ENCODE results near the gene PPP1R18. TPM values are rescaled to one million over a fixed set of nuclear protein-coding genes. Genes with fewer than 3 reads are reported as not detected.

The PPP1R18 gene
- total RNA-seq, 1 donor from 2014 or later: 156 TPM

DNA sequence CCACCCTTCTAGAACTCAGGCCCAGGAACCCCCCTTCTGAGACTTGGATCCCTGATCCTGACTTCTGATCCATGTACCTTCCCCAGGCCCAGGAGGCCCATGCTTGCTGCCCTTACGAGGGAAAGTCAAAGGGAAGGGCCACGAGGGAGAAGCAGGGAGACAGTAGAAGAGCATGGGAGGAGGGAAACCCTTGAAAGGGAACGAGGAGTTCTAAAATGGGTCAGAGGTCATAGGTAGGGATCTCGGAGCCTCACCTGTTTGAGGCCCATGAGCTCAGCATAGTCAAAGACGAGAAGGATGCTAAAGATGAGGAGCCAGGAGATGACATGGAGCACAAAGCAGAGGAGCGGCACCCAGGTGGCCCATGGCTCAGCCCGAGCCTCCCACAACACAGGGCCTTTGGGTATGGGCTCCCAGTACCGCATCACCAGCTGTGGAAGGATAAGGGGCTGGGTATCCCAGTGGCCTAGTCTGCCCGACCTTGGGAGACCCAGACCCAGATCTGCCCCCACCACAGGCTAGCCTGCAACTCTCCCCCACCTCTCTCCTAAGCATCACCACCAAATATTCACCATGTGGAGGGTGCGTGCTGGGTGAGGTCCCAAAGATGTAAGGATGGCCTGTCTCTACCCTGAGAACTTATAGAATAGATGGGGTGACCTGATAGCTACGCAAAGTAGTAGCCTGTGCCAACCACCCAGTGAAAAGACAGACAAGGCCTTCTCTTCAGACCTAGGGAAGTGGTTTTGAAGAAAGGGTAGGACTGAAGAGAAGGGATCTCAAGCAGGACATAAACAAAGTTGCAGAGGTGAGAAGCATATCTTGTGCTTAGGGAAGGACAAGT, 2.8 kb upstream of the PPP1R18 start:
- FAIRE-seq: no peak

DNA sequence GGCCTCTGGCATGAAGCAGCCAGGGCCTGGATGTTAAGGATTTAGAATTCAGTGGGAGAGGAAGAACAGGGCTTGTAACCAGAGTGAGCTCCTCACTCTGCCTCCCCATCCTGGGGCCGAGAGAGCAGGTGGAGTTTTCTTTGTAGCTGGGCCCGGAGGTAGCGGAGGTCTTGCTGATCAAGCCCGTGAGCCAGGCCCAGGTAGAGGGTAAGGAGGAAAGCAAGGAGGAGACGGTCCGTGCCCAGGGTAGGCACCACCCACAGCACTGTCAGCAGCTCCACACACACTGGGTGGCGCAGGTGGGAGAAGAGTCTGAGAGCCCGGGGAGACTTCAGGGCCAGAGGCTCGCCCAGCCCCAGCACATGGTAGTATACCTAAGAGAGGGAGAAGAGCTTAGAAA, 2.1 kb upstream of the PPP1R18 start:
- H3K36me3 Mint-ChIP-seq (ENCODE audit: low read depth, unreplicated experiment): peaks cover 13% of the 10 kb centered on the region
- Histone ChIP-seq H3K4me2 (ENCODE audit: low read length) (peak overlapping the region; percentile 100), H3K9me3 (ENCODE audit: insufficient read depth, low read depth, low read length) (no peaks in the 10 kb centered on the region)

More for the DNA sequence above, 2.8 kb upstream of the PPP1R18 start:
- DNase-seq (ENCODE audit: low read depth): no peak
- Histone ChIP-seq H3K4me2 (ENCODE audit: low read length) (peak overlapping the region; percentile 100), H4K20me1 (ENCODE audit: insufficient read depth, low read length) (peaks cover 20% of the 10 kb centered on the region), H3K9me3 (ENCODE audit: insufficient read depth, low read depth, low read length) (no peaks in the 10 kb centered on the region), H3K4me1 (ENCODE audit: insufficient read depth, low read length) (peaks cover 38% of the 10 kb centered on the region), H3K36me3 (ENCODE audit: insufficient read depth, low read length) (no peaks in the 10 kb centered on the region), H2AFZ (ENCODE audit: low read depth, low read length) (no peak overlapping the region), H3K9ac (ENCODE audit: low read length) (peak overlapping the region; percentile 98), H3K79me2 (ENCODE audit: insufficient read depth, low read length) (peaks cover 58% of the 10 kb centered on the region), H3K27me3 (ENCODE audit: insufficient read depth, low read length) (no peaks in the 10 kb centered on the region), H3K27ac (ENCODE audit: low read depth, low read length) (no peak overlapping the region), H3K4me3 (ENCODE audit: insufficient read depth, low read depth, low read length) (peak overlapping the region; percentile 77)
- TF ChIP-seq, protein P1, sequence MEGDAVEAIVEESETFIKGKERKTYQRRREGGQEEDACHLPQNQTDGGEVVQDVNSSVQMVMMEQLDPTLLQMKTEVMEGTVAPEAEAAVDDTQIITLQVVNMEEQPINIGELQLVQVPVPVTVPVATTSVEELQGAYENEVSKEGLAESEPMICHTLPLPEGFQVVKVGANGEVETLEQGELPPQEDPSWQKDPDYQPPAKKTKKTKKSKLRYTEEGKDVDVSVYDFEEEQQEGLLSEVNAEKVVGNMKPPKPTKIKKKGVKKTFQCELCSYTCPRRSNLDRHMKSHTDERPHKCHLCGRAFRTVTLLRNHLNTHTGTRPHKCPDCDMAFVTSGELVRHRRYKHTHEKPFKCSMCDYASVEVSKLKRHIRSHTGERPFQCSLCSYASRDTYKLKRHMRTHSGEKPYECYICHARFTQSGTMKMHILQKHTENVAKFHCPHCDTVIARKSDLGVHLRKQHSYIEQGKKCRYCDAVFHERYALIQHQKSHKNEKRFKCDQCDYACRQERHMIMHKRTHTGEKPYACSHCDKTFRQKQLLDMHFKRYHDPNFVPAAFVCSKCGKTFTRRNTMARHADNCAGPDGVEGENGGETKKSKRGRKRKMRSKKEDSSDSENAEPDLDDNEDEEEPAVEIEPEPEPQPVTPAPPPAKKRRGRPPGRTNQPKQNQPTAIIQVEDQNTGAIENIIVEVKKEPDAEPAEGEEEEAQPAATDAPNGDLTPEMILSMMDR (IDR thresholded peaks at IDR 0.05; ENCODE audit: insufficient read depth, low read depth, low read length): no peak
- TF ChIP-seq EZH2 (IDR thresholded peaks at IDR 0.05; ENCODE audit: insufficient read depth, low read length): no peak
- H3K4me1 Mint-ChIP-seq (ENCODE audit: low read depth, unreplicated experiment): peaks cover 36% of the 10 kb centered on the region
- H3K9me3 Mint-ChIP-seq (ENCODE audit: unreplicated experiment): peaks cover 2% of the 10 kb centered on the region
- H3K27me3 Mint-ChIP-seq (ENCODE audit: low read depth, unreplicated experiment): no peaks in the 10 kb centered on the region
- H3K36me3 Mint-ChIP-seq (ENCODE audit: low read depth, unreplicated experiment): peaks cover 9% of the 10 kb centered on the region
- H3K4me3 Mint-ChIP-seq (ENCODE audit: unreplicated experiment): peak overlapping the region; percentile 89
- H3K27ac Mint-ChIP-seq (ENCODE audit: unreplicated experiment): peak overlapping the region; percentile 64

More for the DNA sequence above, 2.1 kb upstream of the PPP1R18 start:
- Histone ChIP-seq H3K27ac (ENCODE audit: low read depth, low read length) (peak overlapping the region; percentile 95), H4K20me1 (ENCODE audit: insufficient read depth, low read length) (peaks cover 27% of the 10 kb centered on the region), H3K36me3 (ENCODE audit: insufficient read depth, low read length) (no peaks in the 10 kb centered on the region), H3K79me2 (ENCODE audit: insufficient read depth, low read length) (peaks cover 65% of the 10 kb centered on the region), H3K9ac (ENCODE audit: low read length) (peak overlapping the region; percentile 98), H3K4me1 (ENCODE audit: insufficient read depth, low read length) (peaks cover 38% of the 10 kb centered on the region), H3K27me3 (ENCODE audit: insufficient read depth, low read length) (no peaks in the 10 kb centered on the region), H3K4me3 (ENCODE audit: insufficient read depth, low read depth, low read length) (peak overlapping the region; percentile 87), H2AFZ (ENCODE audit: low read depth, low read length) (no peak overlapping the region)
- H3K4me3 Mint-ChIP-seq (ENCODE audit: unreplicated experiment): peak overlapping the region; percentile 97
- FAIRE-seq (no peak), DNase-seq (ENCODE audit: low read depth) (no peak)
- peak overlapping the region; percentile 87 for H3K27ac Mint-ChIP-seq (ENCODE audit: unreplicated experiment)
- no peaks in the 10 kb centered on the region for H3K27me3 Mint-ChIP-seq (ENCODE audit: low read depth, unreplicated experiment)
- peaks cover 2% of the 10 kb centered on the region for H3K9me3 Mint-ChIP-seq (ENCODE audit: unreplicated experiment)
- no peak for TF ChIP-seq EZH2 (IDR thresholded peaks at IDR 0.05; ENCODE audit: insufficient read depth, low read length)
- TF ChIP-seq, protein P1 (IDR thresholded peaks at IDR 0.05; ENCODE audit: insufficient read depth, low read depth, low read length): no peak
- H3K4me1 Mint-ChIP-seq (ENCODE audit: low read depth, unreplicated experiment): peaks cover 36% of the 10 kb centered on the region

Data from astrocyte (in vitro differentiated cells and primary cell).